ENCODE results near the gene PCDHB7.

- TF ChIP-seq EZH2 (IDR thresholded peaks at IDR 0.05; ENCODE audit: insufficient read depth, poor library complexity, severe bottlenecking) (no peak), EZH2phosphoT487 (IDR thresholded peaks at IDR 0.05; ENCODE audit: insufficient read depth, low read depth) (no peak)
These were observed 37.3 kb upstream of the PCDHB7 start, which contains the start of gene PCDHB5 for GRCh38 chr5:141135030-141135717.

Measured in GM23248 (cell line).